A549 (cell line): ENCODE results near the gene CELSR1. TPM values are rescaled to one million over a fixed set of nuclear protein-coding genes. Genes with fewer than 3 reads are reported as not detected.

Source experiments
- ATAC-seq, 2 experiments: fragments of 200-7000 bp in 1 of 2; fragments of >200 bp in 1 of 2; cut with Nextera tagmentation in 1 of 2; cut with Tn5 transposase in 1 of 2; 3 replicates each; pipeline versions ENCODE4 v1.8.0 to v1.9.1; 2018 to 2020; ENCODE audit warnings: mild to moderate bottlenecking in 1 of 2, moderate library complexity in 1 of 2
- CTCF ChIA-PET: fragments of 300-600 bp; sonication (Branson Sonifier 250); formaldehyde crosslinking; extraction: SDS; loops from one replicate; lab custom pipeline; 2021; ENCODE audit warnings: antibody characterized with exemption, inconsistent platforms; lab: Yijun Ruan, JAX
- POLR2A ChIA-PET: fragments of 350-600 bp; formaldehyde crosslinking; extraction: SDS; loops from one replicate; lab custom pipeline; 2021; ENCODE audit warnings: antibody characterized with exemption, inconsistent platforms; lab: Yijun Ruan, JAX
- DNase-seq, 2 experiments: peaks; one replicate each; pipeline versions ENCODE4 v3.0.0 to v3.0.0-alpha.2; 2011 to 2016; ENCODE audit warnings: low read depth in 1 of 2, low spot score in 1 of 2
- FAIRE-seq: peaks from 2 replicates; lab custom pipeline; 2011; peaks lifted over from hg19 to GRCh38; lab: Jason Lieb, UNC
- H3K27ac ChIP-seq, 2 experiments: fragments of >200 bp; sonication (Bioruptor Twin); formaldehyde crosslinking; 3 replicates each; pipeline ENCODE4 v1.5.1; 2016 to 2017
- H3K4me1 ChIP-seq: fragments of >200 bp; sonication (Bioruptor Twin); formaldehyde crosslinking; 3 replicates; pipeline ENCODE4 v1.6.1; 2016
- H3K4me2 ChIP-seq: fragments of >200 bp; sonication (Bioruptor Twin); formaldehyde crosslinking; 3 replicates; pipeline ENCODE4 v1.6.1; 2016
- H3K4me3 ChIP-seq: fragments of >200 bp; sonication (Bioruptor Twin); formaldehyde crosslinking; 3 replicates; pipeline ENCODE4 v1.5.1; 2016
- H3K9me3 ChIP-seq: fragments of >200 bp; sonication (Bioruptor Twin); formaldehyde crosslinking; 3 replicates; pipeline ENCODE4 v1.6.1; 2016
- BCL3 ChIP-seq: fragments of >200 bp; sonication (Bioruptor Twin); formaldehyde crosslinking; IDR thresholded peaks from 3 replicates; pipeline ENCODE4 v1.6.1; 2016
- CBX2 ChIP-seq: fragments of 200-600 bp; sonication (generic); IDR thresholded peaks from 2 replicates; pipeline ENCODE4 v1.6.1; 2016; ENCODE audit warnings: low read depth, mild to moderate bottlenecking, borderline replicate concordance
- EHF ChIP-seq: fragments of 250-450 bp; sonication (Bioruptor Pico); IDR thresholded peaks from 2 replicates; pipeline ENCODE4 v1.5.0; 2020; ENCODE audit warnings: mild to moderate bottlenecking
- EP300 ChIP-seq, 2 experiments: fragments of >200 bp; sonication (Bioruptor Twin); formaldehyde crosslinking; IDR thresholded peaks; 2 replicates in 1 of 2; 3 replicates in 1 of 2; pipeline ENCODE4 v1.6.1; 2016 to 2017
- ESRRA ChIP-seq: fragments of 150-350 bp; IDR thresholded peaks from 2 replicates; pipeline ENCODE4 v1.6.1; 2014; ENCODE audit warnings: mild to moderate bottlenecking, low read length, borderline replicate concordance
- FOSB ChIP-seq: fragments of 250-450 bp; sonication (Bioruptor Pico); IDR thresholded peaks from 2 replicates; pipeline ENCODE4 v1.5.0; 2020; ENCODE audit warnings: mild to moderate bottlenecking, moderate library complexity
- FOSL2 ChIP-seq, 2 experiments: fragments of 450-650 bp in 1 of 2; fragments of >200 bp in 1 of 2; sonication (Bioruptor Twin) in 1 of 2; formaldehyde crosslinking; IDR thresholded peaks; 2 replicates each; pipeline versions ENCODE4 v1.5.0 to v1.6.1; 2016 to 2020; ENCODE audit warnings: mild to moderate bottlenecking in 1 of 2, moderate library complexity in 1 of 2
- GATA3 ChIP-seq: IDR thresholded peaks from 2 replicates; pipeline ENCODE4 v1.6.1; 2012; ENCODE audit warnings: borderline replicate concordance
- HOXB13 ChIP-seq: fragments of 250-450 bp; sonication (Bioruptor Pico); IDR thresholded peaks from 2 replicates; pipeline ENCODE4 v1.5.0; 2020; ENCODE audit warnings: low read depth, mild to moderate bottlenecking, moderate library complexity
- HOXB5 ChIP-seq: fragments of 250-450 bp; sonication (Bioruptor Pico); IDR thresholded peaks from 2 replicates; pipeline ENCODE4 v1.5.0; 2020; ENCODE audit warnings: mild to moderate bottlenecking, moderate library complexity
- NFE2L2 ChIP-seq: fragments of 150-350 bp; conservative IDR thresholded peaks from 2 replicates; pipeline ENCODE4 v1.6.1; 2014; ENCODE audit warnings: low read length
- NR3C1 ChIP-seq: fragments of >200 bp; sonication (Bioruptor Twin); formaldehyde crosslinking; IDR thresholded peaks from 3 replicates; pipeline ENCODE4 v1.6.1; 2017
- PBX3 ChIP-seq: IDR thresholded peaks from 2 replicates; pipeline ENCODE4 v1.6.1; 2012
- PHF8 ChIP-seq: fragments of 200-600 bp; sonication (generic); IDR thresholded peaks from 2 replicates; pipeline ENCODE4 v1.6.1; 2016; ENCODE audit warnings: low read depth, mild to moderate bottlenecking, antibody characterized with exemption, moderate library complexity, borderline replicate concordance
- POLR2AphosphoS2 ChIP-seq: conservative IDR thresholded peaks from 2 replicates; pipeline ENCODE4 v1.6.1; 2012; ENCODE audit warnings: low read length, improper control_type of control experiment, inconsistent platforms
- RCOR1 ChIP-seq: fragments of 150-350 bp; IDR thresholded peaks from 2 replicates; pipeline ENCODE4 v1.6.1; 2014; ENCODE audit warnings: antibody characterized with exemption, low read length, low read depth
- SREBF2 ChIP-seq: fragments of 450-650 bp; IDR thresholded peaks from 2 replicates; pipeline ENCODE4 v1.6.1; 2014; ENCODE audit warnings: mild to moderate bottlenecking, moderate library complexity
- TFCP2L1 ChIP-seq: fragments of 250-450 bp; sonication (Bioruptor Pico); IDR thresholded peaks from 2 replicates; pipeline ENCODE4 v1.5.0; 2021; ENCODE audit warnings: mild to moderate bottlenecking
- ZC3H11A ChIP-seq: fragments of 450-650 bp; IDR thresholded peaks from 2 replicates; pipeline ENCODE4 v1.6.1; 2014; ENCODE audit warnings: antibody characterized with exemption, mild to moderate bottlenecking
- ZSCAN20 ChIP-seq: fragments of 250-450 bp; sonication (Bioruptor Pico); IDR thresholded peaks from 2 replicates; pipeline ENCODE4 v1.8.0; 2022; ENCODE audit warnings: mild to moderate bottlenecking, moderate library complexity
- WGBS: methylation state at CpG from one replicate; pipeline ENCODE4 v1.1.6; 2017; ENCODE audit errors: missing lambda C conversion rate; 5-methylcytosine and 5-hydroxymethylcytosine counted together
- polyA plus RNA-seq, 4 experiments: library from polyadenylated mRNA; depleted of rRNA in 3 of 4; stranded (reverse); fragments of >200 nt; fragmentation: RNase III in 1 of 4; extraction: RNeasy Plus Mini Kit Qiagen cat#74134 plus additional on column Dnase treatment in 1 of 4; gene quantifications; 2 replicates in 3 of 4; 3 replicates in 1 of 4; pipeline ENCODE4 v1.2.3, GENCODE V29; 2011 to 2017
- TF ChIP-seq, protein P1 (sequence below): IDR thresholded peaks from 2 replicates; pipeline ENCODE4 v1.6.1; 2012; ENCODE audit warnings: low read depth, borderline replicate concordance
- TF ChIP-seq, protein P2 (sequence below): fragments of 250-450 bp; sonication (Bioruptor Pico); IDR thresholded peaks from 2 replicates; pipeline ENCODE4 v1.5.0; 2021; ENCODE audit warnings: mild to moderate bottlenecking, moderate library complexity, borderline replicate concordance
- TF ChIP-seq, protein P3 (sequence below): fragments of 450-650 bp; IDR thresholded peaks from 2 replicates; pipeline ENCODE4 v1.6.1; 2014; ENCODE audit warnings: antibody characterized with exemption

CELSR1 gene
- polyA plus RNA-seq, 2 of the 4 experiments (the other 2 are of a cell fraction): 15.3 to 31.8 TPM

DNA sequence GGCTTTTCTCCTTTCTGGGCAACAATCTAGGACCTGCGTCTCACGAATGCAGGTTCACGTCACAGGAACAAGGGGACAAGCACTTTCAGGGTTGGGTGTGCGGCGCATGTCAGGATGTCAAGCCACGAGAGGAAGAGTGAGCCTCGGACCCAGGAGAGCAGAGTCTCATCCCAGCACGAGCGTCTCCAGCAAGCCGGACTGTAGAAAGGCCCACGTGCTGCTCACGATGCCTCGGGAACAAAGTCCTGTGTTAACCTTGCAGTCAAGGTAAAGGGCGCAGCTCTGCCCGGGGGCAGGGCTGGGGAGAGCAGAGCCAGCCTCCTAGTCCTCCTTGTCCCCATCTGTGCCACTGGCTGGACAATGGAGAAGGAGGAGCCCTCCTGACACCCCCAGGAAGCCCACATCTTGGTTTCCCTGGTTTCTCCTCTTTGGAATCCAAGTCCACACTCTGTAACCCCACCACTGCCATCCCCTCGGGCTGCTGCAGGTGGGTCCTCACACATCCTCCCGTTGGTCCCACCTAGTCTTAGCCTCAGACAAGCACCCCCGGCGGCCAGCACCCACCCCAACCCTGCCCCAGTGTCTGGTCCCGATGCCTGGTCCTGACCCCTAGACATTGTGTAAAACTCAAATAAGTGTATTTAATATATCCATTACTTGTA, 63.4 kb downstream of the CELSR1 start:
- Histone ChIP-seq H3K4me3 (no peak overlapping the region), H3K4me2 (no peak overlapping the region), H3K9me3 (no peaks in the 10 kb centered on the region), H3K27ac (peak overlapping the region in 1 of 2 experiments; percentile 41; a peak in 1 of 6 replicates), H3K4me1 (peaks cover 8% of the 10 kb centered on the region)
- no peak for ATAC-seq
- no peak for DNase-seq
- TF ChIP-seq TFCP2L1 (CRISPR knock-in tag): no peak
- TF ChIP-seq, protein P1, sequence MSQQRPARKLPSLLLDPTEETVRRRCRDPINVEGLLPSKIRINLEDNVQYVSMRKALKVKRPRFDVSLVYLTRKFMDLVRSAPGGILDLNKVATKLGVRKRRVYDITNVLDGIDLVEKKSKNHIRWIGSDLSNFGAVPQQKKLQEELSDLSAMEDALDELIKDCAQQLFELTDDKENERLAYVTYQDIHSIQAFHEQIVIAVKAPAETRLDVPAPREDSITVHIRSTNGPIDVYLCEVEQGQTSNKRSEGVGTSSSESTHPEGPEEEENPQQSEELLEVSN: no peak
- no peak for TF ChIP-seq NFE2L2
- no peak for TF ChIP-seq ZSCAN20 (CRISPR knock-in tag)
- CTCF ChIA-PET: interaction anchor here (1.0 kb wide), 1 partner anchor 54 kb away, joined by 3 read pairs; no protein-coding TSS in a partner anchor
- POLR2A ChIA-PET: no interaction called here
- FAIRE-seq: no peak
- WGBS: 86% methylated on average over 19 of the region's 20 CpGs

DNA sequence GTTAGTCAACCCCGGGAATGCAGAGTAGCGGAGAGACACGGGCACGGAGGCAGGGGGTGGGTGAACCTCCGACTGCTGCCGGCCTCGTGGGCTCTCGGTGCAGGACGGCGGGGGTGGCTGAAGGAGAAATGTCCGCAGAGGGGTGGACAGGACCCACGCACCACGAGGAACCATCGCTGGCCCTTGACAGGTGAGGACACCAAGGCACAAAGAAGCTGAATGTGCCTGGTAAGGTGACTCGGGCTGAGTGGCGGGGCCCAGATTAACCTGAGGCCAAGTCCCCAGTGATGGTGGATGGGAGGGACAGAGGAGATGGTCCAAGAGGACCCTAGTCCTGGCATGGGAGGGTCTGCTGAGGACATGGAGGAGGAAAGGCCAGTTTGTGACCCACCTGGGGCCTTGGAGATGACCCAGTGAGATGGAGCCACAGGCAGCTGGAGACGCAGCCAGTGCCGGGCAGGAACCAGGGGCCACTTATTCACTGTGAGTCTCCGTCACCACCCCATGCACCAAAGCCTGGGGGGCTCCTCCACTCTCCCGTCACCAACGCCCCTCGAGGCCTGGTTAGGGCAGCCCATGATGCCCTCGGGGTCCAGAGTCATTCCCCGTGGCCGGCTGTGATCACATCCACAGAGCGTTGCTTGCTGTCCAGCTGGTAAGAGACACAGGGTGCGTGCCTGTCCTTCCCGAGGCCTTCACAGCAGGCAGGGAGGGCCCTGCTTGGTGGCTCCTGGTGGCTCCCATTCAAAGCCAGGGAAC, 64.2 kb downstream of the CELSR1 start:
- no peak for FAIRE-seq
- H3K4me2 ChIP-seq: no peak overlapping the region
- POLR2A ChIA-PET: no interaction called here
- H3K9me3 ChIP-seq: no peaks in the 10 kb centered on the region
- CTCF ChIA-PET: interaction anchor here (0.6 to 1.0 kb wide), 2 partner anchors 54 to 106 kb away, joined by 3 read pairs; no protein-coding TSS in a partner anchor
- TF ChIP-seq POLR2AphosphoS2 (no peak), CBX2 (no peak), ZSCAN20 (CRISPR knock-in tag) (no peak), RCOR1 (no peak), GATA3 (no peak), BCL3 (no peak), NR3C1 (no peak), EHF (CRISPR knock-in tag) (no peak)
- TF ChIP-seq, protein P2, sequence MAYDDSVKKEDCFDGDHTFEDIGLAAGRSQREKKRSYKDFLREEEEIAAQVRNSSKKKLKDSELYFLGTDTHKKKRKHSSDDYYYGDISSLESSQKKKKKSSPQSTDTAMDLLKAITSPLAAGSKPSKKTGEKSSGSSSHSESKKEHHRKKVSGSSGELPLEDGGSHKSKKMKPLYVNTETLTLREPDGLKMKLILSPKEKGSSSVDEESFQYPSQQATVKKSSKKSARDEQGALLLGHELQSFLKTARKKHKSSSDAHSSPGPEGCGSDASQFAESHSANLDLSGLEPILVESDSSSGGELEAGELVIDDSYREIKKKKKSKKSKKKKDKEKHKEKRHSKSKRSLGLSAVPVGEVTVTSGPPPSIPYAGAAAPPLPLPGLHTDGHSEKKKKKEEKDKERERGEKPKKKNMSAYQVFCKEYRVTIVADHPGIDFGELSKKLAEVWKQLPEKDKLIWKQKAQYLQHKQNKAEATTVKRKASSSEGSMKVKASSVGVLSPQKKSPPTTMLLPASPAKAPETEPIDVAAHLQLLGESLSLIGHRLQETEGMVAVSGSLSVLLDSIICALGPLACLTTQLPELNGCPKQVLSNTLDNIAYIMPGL (CRISPR knock-in tag): no peak
- TF ChIP-seq, protein P1: no peak
- H3K4me1 ChIP-seq: peaks cover 4% of the 10 kb centered on the region; the same call in 2 of the 3 replicates
- no peak for DNase-seq
- no peak for ATAC-seq
- H3K27ac ChIP-seq: peak overlapping the region in 1 of 2 experiments; percentile 41; a peak in 1 of 6 replicates
- H3K4me3 ChIP-seq: no peak overlapping the region
- WGBS: 84% methylated on average over 26 of the region's 28 CpGs

DNA sequence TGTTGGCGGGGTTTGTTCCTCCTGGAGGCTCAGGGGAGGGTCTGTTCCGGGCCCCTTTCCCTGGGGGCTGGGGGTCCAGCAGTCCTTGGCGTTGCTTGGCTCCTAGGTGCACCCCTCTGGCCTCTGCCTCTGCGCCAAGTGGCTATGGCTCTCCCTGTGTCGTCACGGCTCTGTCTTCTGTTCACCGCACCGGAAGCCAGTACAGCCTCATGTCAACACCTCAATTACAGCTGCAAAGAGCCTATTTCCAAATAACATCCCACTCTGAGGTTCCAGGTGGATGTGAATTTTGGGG, 64.8 kb downstream of the CELSR1 start:
- POLR2A ChIA-PET: no interaction called here

More for the DNA sequence above, 64.8 kb downstream of the CELSR1 start:
- H3K9me3 ChIP-seq: no peaks in the 10 kb centered on the region
- no peak for FAIRE-seq
- CTCF ChIA-PET: interaction anchor here (1.0 kb wide), 1 partner anchor 55 kb away, joined by 3 read pairs; no protein-coding TSS in a partner anchor
- H3K4me2 ChIP-seq: no peak overlapping the region
- no peak for DNase-seq
- no peak for ATAC-seq
- TF ChIP-seq, protein P3, sequence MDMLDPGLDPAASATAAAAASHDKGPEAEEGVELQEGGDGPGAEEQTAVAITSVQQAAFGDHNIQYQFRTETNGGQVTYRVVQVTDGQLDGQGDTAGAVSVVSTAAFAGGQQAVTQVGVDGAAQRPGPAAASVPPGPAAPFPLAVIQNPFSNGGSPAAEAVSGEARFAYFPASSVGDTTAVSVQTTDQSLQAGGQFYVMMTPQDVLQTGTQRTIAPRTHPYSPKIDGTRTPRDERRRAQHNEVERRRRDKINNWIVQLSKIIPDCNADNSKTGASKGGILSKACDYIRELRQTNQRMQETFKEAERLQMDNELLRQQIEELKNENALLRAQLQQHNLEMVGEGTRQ: no peak
- TF ChIP-seq FOSL2 (IDR thresholded peaks at IDR 0.05) (no peak), FOSL2 (CRISPR knock-in tag; IDR thresholded peaks at IDR 0.05) (no peak), HOXB5 (CRISPR knock-in tag) (no peak), ZC3H11A (no peak), PBX3 (no peak), EP300 (IDR thresholded peaks at IDR 0.05) (no peak), HOXB13 (CRISPR knock-in tag) (no peak), ESRRA (no peak), BCL3 (no peak), FOSB (CRISPR knock-in tag) (no peak), PHF8 (no peak), SREBF2 (no peak)
- 85% methylated on average over 6 of the region's 8 CpGs for WGBS
- no peak overlapping the region for H3K4me3 ChIP-seq
- H3K27ac ChIP-seq: no peak overlapping the region; a peak in 2 of 6 replicates
- peaks cover 4% of the 10 kb centered on the region; the same call in 2 of the 3 replicates for H3K4me1 ChIP-seq
